Activated T-helper 2 cell treated with anti-CD3 and anti-CD28 coated beads, Interferon-gamma antibody, Interleukin-2, Interleukin-4, amounts not matched to agents 10 μg/mL and 5 μg/mL and 100 μg/mL, durations not matched to agents 14 hours and 24 hours and 36 hours (primary cell): ENCODE data around the gene DLGAP1. TPM values are rescaled to one million over a fixed set of nuclear protein-coding genes. Genes with fewer than 3 reads are reported as not detected.
A peak's percentile ranks its signal among the peaks of the same experiment; 100 is the strongest.

Experiments
- DNase-seq: peaks from one replicate; pipeline ENCODE4 v3.0.0; 2021; ENCODE audit warnings: low spot score
- H3K27ac Mint-ChIP-seq: one replicate; pipeline ENCODE4 v1.8.0; 2021; ENCODE audit warnings: mixed read lengths
- H3K27me3 Mint-ChIP-seq: one replicate; pipeline ENCODE4 v1.8.0; 2021; ENCODE audit warnings: low read depth, mixed read lengths
- H3K36me3 Mint-ChIP-seq: one replicate; pipeline ENCODE4 v1.8.0; 2021; ENCODE audit warnings: low read depth, mixed read lengths
- H3K4me1 Mint-ChIP-seq: one replicate; pipeline ENCODE4 v1.8.0; 2021; ENCODE audit warnings: low read depth, mixed read lengths
- H3K4me3 Mint-ChIP-seq: one replicate; pipeline ENCODE4 v1.8.0; 2021; ENCODE audit warnings: low read depth, mild to moderate bottlenecking, moderate library complexity, mixed read lengths
- H3K9me3 Mint-ChIP-seq: one replicate; pipeline ENCODE4 v1.8.0; 2021; ENCODE audit warnings: mixed read lengths
- intact Hi-C: fragments of 100-400 bp; cut with micrococcal nuclease; formaldehyde crosslinking; loops from one replicate; pipeline ENCODE4 v1.15.1; 2023
- total RNA-seq: library from RNA; stranded (reverse); gene quantifications from 2 replicates; pipeline ENCODE4 v1.2.3, GENCODE V29; 2022

DLGAP1 gene
- total RNA-seq, 1 donor from 2014 or later: not detected

DNA sequence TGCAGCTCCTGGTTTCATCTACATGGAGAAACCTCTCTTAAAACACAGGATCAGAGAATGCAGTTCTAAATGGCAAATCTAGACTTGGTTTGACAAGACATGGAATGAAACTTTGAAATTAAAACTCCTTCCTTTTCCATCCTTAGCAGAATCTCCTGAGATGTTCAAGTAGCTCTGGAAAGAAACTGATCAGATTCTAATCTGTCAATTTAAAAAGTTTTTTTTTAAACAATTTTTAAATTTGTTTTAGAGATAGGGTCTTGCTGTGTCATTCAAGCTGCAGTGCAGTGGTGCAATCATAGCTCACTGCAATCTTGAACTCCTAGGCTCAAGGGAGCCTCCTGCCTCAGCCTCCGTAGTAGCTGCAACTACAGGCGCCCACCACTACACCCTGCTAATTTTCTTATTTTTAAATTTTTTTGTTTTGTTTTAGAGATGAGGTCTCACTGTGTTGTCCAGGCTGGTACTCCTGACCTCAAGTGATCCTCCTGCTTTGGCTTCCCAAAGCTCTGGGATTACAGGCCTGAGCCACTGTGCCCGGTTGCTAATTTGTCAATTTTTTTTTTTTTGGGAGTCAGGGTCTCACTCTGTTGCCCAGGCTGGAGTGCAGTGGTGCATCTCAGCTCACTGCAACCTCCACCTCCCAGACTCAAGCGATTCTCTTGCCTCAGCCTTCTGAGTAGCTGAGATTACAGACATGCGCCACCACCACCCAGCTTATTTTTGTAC lies 788.4 kb downstream of the DLGAP1 start:
- DNase-seq: no peak
- no peak overlapping the region for H3K4me3 Mint-ChIP-seq
- peaks cover 11% of the 10 kb centered on the region for H3K9me3 Mint-ChIP-seq
- peaks cover 17% of the 10 kb centered on the region for H3K4me1 Mint-ChIP-seq
- peaks cover 9% of the 10 kb centered on the region for H3K36me3 Mint-ChIP-seq
- intact Hi-C loops: loop anchor here (1.0 to 5.0 kb wide), 5 partner anchors 62 to 385 kb away; no protein-coding TSS in a partner anchor
- H3K27ac Mint-ChIP-seq: no peak overlapping the region
- peaks cover 12% of the 10 kb centered on the region for H3K27me3 Mint-ChIP-seq

DNA sequence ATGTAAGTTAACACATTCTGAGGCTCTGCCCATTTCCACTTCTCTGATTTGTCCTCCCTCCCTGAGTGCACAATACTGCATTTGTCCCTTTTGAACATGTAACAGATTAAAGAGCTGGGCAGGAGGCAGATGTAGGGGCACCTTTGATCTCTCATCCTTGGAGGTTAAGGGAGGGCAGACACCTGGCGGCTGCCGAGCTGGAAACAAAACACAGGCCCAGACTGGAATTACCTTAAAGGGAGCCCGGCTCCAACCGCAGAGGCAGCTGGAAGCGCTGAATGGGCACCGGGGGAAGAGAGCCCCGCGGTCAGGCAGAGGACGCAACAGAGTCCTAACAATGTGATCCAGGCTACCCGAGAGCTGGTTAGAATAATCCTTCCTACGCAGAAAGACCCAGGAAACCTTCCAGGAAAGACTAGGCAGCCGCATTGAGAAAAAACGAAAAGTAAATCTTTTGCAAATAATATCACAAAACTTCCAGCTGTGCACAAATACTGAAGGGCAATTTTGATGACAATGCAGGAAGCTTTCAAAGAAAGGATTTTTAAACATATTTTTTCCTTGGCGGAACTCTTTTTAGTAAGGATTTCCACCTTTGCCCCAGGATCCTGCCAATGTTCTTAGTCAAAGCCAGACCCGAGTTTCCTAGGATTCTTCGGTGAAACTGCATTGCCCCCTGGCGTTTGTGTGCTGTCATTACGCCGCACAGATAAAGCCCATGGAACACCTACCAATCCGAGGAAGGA lies 789.2 kb downstream of the DLGAP1 start:
- peaks cover 23% of the 10 kb centered on the region for H3K4me1 Mint-ChIP-seq
- H3K36me3 Mint-ChIP-seq: peaks cover 9% of the 10 kb centered on the region
- intact Hi-C loops: loop anchor here (1.0 to 5.0 kb wide), 6 partner anchors 41 to 385 kb away; no protein-coding TSS in a partner anchor
- peak; percentile 55 for DNase-seq
- H3K27me3 Mint-ChIP-seq: peaks cover 8% of the 10 kb centered on the region
- H3K9me3 Mint-ChIP-seq: peaks cover 11% of the 10 kb centered on the region
- peak overlapping the region; percentile 47 for H3K4me3 Mint-ChIP-seq
- no peak overlapping the region for H3K27ac Mint-ChIP-seq

DNA sequence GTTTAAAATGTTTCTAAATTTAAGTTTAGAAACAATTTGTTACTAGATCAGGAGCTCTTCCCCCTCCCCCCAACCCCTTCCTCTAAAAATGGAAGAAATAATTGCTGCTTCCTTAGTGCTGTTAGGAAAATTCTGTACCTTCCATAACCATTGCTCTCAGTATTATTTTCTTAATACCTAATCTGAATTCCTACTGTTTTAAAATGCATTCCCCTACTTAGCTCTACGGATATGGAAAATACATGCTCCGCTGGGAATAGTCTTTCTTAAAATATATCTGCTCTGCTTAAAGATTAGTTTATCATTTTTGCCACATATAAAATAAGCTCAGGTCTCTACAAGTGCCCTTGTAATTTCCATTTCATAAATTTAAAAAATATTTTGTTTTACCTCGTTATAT lies 789.9 kb downstream of the DLGAP1 start:
- intact Hi-C loops: loop anchor here (2.0 to 5.0 kb wide), 2 partner anchors 40 to 368 kb away; no protein-coding TSS in a partner anchor
- H3K9me3 Mint-ChIP-seq: peaks cover 11% of the 10 kb centered on the region
- peaks cover 9% of the 10 kb centered on the region for H3K36me3 Mint-ChIP-seq
- H3K27me3 Mint-ChIP-seq: peaks cover 5% of the 10 kb centered on the region
- no peak for DNase-seq
- no peak overlapping the region for H3K27ac Mint-ChIP-seq
- peaks cover 30% of the 10 kb centered on the region for H3K4me1 Mint-ChIP-seq
- H3K4me3 Mint-ChIP-seq: no peak overlapping the region

DNA sequence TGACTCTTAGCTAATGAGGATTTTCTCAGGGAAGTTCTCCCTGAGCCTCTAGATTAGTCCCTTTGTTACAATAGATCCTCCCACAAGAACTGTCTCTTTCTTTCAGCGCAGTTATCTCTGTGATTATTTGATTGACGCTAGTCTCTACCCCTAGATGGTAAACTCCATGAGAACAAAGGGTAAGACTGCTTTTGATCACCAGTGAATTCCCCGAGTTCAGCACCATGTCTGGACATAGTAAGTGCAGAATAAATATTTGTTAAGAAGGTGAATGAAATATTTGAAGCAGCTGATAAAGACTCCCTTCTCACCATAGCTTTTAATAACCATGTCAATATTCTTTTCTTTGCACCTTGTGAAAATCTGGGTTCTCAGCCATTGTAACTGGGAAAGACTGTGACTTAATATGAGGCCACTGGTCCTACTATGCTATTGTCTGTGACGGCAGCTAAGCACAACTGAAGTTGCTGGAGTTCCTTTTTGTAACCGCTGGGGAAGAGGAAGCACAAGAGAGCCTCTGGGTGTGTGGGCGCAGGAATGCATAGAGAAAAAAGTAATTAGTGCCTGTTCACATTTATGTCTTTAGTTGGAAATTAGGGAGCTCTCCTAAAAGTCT lies 790.4 kb downstream of the DLGAP1 start:
- intact Hi-C loops: loop anchor here (2.0 to 5.0 kb wide), 3 partner anchors 40 to 402 kb away; partner anchors contain the start of gene MYL12B
- H3K4me3 Mint-ChIP-seq: no peak overlapping the region
- peaks cover 2% of the 10 kb centered on the region for H3K27me3 Mint-ChIP-seq
- DNase-seq: no peak
- peaks cover 11% of the 10 kb centered on the region for H3K9me3 Mint-ChIP-seq
- H3K4me1 Mint-ChIP-seq: peaks cover 33% of the 10 kb centered on the region
- peaks cover 9% of the 10 kb centered on the region for H3K36me3 Mint-ChIP-seq
- peak overlapping the region; percentile 9 for H3K27ac Mint-ChIP-seq

DNA sequence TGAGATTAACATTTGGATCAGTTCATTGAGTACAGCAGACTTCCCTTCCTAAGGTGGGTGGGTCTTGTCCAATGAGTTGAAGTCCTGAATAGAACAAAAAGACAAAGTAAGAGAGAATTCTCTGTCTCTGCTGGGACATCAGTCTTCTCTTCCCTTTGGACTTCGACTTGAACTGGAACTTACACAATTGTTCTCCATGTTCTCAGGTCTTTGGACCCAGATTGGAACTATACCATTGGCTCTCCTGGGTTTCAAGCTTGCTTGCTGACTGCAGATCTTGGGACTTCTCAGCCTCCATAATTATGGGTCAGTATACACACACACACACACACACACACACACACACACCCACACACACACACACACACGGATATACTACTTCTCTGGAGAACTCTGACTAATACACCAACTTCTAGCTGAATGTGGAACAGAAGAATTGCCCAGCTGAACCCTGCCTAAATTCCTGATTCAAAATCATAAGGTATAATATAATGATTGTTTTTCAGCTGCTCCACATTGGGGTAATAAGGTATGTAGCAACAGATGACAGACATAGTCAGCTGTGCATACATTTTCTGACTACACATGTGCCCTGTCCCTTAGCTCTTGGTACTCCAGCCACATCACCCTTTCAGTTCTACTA lies 791.1 kb downstream of the DLGAP1 start:
- Mint-ChIP-seq H3K36me3 (peaks cover 9% of the 10 kb centered on the region), H3K4me1 (peaks cover 33% of the 10 kb centered on the region), H3K4me3 (no peak overlapping the region), H3K27me3 (peaks cover 1% of the 10 kb centered on the region), H3K9me3 (peaks cover 11% of the 10 kb centered on the region), H3K27ac (no peak overlapping the region)
- DNase-seq: no peak
- intact Hi-C loops: loop anchor here (2.0 to 5.0 kb wide), 2 partner anchors 39 to 402 kb away; partner anchors contain the start of gene MYL12B

DNA sequence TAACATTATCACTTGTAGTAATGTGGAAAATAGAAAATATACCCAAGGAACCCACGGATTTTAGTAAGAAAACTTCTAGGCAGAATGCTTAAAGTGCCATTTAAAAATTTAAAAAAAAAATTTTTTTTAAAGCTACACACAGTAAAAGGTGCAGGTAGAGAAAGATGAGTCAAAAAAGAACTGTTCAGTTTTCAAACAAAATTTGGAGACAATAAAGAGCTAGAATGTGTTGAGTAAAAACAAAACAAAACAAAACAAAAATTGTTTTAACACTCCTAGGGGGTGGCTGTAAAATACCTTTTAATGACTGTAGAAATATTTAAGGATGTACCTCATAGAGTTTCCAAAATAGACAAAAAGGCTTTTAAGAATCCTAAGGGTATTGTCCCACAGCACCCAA lies 793.1 kb downstream of the DLGAP1 start:
- intact Hi-C loops: loop anchor here (5.0 kb wide), 1 partner anchor 400 kb away; the partner anchor contains the start of gene MYL12B
- Mint-ChIP-seq H3K27me3 (no peaks in the 10 kb centered on the region), H3K4me3 (no peak overlapping the region), H3K4me1 (peaks cover 37% of the 10 kb centered on the region), H3K36me3 (peaks cover 9% of the 10 kb centered on the region), H3K27ac (no peak overlapping the region), H3K9me3 (peaks cover 11% of the 10 kb centered on the region)
- no peak for DNase-seq

DNA sequence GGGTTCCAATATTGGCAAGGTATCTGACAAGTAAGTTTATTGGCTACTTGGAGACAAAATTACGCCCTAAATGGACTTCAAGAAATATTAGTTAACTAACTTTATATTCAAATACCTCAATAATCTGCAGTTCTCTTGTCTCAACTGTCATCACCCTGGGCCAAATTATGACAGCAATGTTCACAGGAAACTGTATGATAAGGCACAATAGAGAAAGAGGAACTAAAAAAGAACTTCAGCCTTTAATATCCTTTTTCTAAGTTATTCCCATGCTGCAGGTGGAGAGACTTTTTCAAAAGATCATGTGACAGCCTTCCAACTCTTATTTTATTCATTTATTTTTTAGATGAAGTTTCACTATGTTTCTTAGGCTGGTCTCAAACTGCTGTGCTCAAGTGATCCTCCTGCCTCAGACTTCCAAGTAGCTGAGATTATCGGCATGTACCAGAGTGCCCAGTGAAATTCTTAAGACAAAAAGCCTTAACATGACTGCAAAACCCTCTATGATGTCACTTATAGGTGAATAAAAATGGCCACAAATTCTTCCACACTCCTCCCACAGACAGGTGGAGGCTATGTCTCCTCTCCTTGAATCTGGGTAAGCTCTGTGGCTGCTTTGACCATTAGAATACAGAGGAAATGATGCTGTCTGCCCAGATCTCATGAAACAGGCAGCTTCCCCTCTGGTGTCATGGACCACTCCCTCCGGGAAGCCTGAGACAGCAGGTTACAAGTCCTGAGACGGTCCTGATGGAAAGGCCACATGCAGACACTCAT lies 794.2 kb downstream of the DLGAP1 start:
- DNase-seq: no peak
- Mint-ChIP-seq H3K4me1 (peaks cover 40% of the 10 kb centered on the region), H3K36me3 (peaks cover 9% of the 10 kb centered on the region), H3K9me3 (peaks cover 11% of the 10 kb centered on the region), H3K27ac (peak overlapping the region; percentile 71), H3K4me3 (no peak overlapping the region), H3K27me3 (no peaks in the 10 kb centered on the region)
- intact Hi-C loops: loop anchor here (5.0 kb wide), 1 partner anchor 399 kb away; the partner anchor contains the start of gene MYL12B

DNA sequence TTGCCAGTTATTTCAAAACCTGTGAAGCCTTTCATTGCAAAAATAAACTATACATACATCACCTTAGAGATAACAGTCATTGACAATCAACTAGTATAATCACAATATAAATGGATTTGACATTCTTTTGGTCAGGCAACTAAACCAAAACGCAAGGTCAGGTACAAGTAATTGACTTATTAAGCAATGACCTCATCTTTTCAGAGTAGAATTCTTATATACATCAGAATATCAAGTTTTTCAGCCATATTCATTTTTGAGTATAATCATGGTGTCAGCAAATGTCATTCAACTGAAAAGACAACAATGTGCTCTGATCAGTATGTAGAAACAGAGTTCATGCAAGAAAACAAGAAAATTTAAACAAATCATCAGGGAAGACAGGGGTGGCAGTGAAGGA lies 796.6 kb downstream of the DLGAP1 start:
- H3K4me1 Mint-ChIP-seq: peaks cover 49% of the 10 kb centered on the region
- H3K27ac Mint-ChIP-seq: peak overlapping the region; percentile 47

DNA sequence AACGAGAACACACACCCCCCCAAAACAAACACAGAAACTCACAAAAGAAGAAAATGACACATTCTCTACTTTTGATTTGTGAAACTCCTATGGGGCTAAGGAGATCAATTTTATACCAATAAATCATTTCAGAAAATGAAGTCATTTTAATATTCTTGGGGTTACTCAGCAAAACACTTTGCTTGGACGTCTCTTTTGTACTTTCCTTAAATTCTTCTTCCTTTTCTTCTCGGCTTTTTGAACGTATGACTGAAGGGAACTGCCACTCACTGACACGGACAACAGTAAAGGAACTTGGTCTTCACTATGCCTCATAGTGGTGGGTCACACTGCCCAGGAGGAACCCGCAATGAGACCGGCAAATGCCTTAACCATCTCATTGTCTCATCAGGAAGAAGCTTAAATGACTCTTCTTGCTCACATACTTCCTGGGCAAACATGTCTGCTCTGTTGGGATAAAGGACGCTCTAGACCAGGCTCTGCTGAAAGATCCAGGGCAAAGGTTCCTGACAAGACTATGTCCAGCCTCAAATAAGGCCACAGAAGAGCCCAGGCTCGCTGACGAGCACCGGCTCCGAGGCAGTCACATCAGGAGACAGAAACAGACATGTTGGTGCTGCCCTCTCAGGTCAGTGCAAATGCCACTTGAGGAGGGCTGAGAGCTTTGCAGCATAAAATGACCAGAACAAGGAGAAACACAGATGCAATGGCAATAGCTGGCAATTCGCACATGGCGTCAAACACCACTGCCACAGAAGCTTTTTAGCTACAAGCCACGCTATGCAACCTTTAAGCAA lies 799.7 kb downstream of the DLGAP1 start:
- Mint-ChIP-seq H3K4me3 (peak overlapping the region; percentile 7), H3K4me1 (peaks cover 45% of the 10 kb centered on the region), H3K36me3 (peaks cover 4% of the 10 kb centered on the region), H3K27ac (peak overlapping the region; percentile 78), H3K9me3 (no peaks in the 10 kb centered on the region), H3K27me3 (no peaks in the 10 kb centered on the region)
- no peak for DNase-seq
- intact Hi-C loops: no loop called here

More for the DNA sequence above, 796.6 kb downstream of the DLGAP1 start:
- Mint-ChIP-seq H3K36me3 (peaks cover 6% of the 10 kb centered on the region), H3K9me3 (peaks cover under 1% of the 10 kb centered on the region), H3K4me3 (no peak overlapping the region), H3K27me3 (no peaks in the 10 kb centered on the region)
- intact Hi-C loops: no loop called here
- DNase-seq: no peak

DNA sequence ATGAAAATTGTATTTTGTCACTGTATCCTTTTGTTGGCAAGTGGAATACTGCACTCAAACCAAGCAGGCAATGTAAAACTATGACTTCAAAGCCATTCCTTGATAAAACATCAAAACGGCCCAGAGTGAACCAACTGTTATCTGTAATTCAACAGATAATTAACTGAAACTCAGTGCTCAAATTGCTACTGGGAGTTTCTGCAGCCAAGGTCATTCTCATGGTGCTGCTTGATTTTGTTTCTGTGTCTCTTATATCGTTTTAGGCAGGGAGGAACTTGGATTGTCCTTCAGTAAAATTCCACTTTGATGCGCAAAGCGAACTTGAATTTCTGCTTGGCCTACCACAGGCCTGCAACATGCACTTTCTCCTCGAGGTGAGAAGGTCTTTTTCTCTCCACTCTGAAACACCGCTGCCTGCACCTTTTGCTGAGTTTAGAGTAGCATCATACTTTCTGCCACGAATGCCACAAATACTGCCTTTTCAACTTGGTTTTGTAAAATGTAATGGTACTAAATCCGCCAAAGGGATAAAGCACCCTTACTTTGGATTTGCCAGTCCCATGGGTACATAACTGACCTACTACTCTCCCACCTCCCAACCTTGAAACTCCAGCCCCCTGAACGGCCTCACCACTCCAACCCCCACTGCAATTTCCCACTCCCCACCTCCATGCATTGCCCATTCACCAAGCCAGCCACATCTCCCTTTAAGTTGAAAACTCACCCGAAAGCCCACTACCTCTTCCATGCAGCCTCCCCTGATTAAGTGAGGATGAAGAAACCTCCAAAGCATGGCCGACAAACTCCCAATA lies 800.5 kb downstream of the DLGAP1 start:
- no peaks in the 10 kb centered on the region for H3K9me3 Mint-ChIP-seq
- H3K27me3 Mint-ChIP-seq: no peaks in the 10 kb centered on the region
- peaks cover 4% of the 10 kb centered on the region for H3K36me3 Mint-ChIP-seq
- DNase-seq: no peak
- peak overlapping the region; percentile 78 for H3K27ac Mint-ChIP-seq
- H3K4me3 Mint-ChIP-seq: peak overlapping the region; percentile 7
- intact Hi-C loops: no loop called here
- peaks cover 45% of the 10 kb centered on the region for H3K4me1 Mint-ChIP-seq
